Globus pallidus (tissue), 1 donor: ENCODE results near the gene EFHD1.

ENCODE experiments used
- DNase-seq: peaks from one replicate; pipeline ENCODE4 v3.0.0-alpha.2; 2015; ENCODE audit warnings: low spot score

Gene EFHD1

GRCh38 chr2:232633413-232634205 is at the start of gene EFHD1:
EFHD1 (plus strand) TSS chr2:232633604; CDS start chr2:232633705, 101 bp downstream.
- peak; percentile 89 for DNase-seq

- DNase-seq: no peak
Observed at GRCh38 chr2:232584238-232584637, 49.2 kb upstream of the EFHD1 start.

- DNase-seq: no peak
Observed at GRCh38 chr2:232586943-232587505, 46.4 kb upstream of the EFHD1 start.

GRCh38 chr2:232587512-232587911 is 45.9 kb upstream of the EFHD1 start:
- DNase-seq: no peak

GRCh38 chr2:232588031-232588430 is 45.4 kb upstream of the EFHD1 start:
- no peak for DNase-seq

GRCh38 chr2:232588680-232589585 is 44.5 kb upstream of the EFHD1 start:
- DNase-seq: no peak

GRCh38 chr2:232592772-232593395 is 40.5 kb upstream of the EFHD1 start:
- no peak for DNase-seq

GRCh38 chr2:232593982-232594381 is 39.4 kb upstream of the EFHD1 start:
- no peak for DNase-seq

GRCh38 chr2:232597362-232598079 is 35.9 kb upstream of the EFHD1 start:
- no peak for DNase-seq

GRCh38 chr2:232598293-232598692 is 35.1 kb upstream of the EFHD1 start:
- no peak for DNase-seq

GRCh38 chr2:232600053-232600773 is 33.2 kb upstream of the EFHD1 start:
- DNase-seq: no peak

- no peak for DNase-seq
Observed at GRCh38 chr2:232603283-232603682, 30.1 kb upstream of the EFHD1 start.

GRCh38 chr2:232604535-232604934 is 28.9 kb upstream of the EFHD1 start:
- no peak for DNase-seq

- DNase-seq: no peak
Observed at GRCh38 chr2:232607011-232607410, 26.4 kb upstream of the EFHD1 start.

- DNase-seq: no peak
Observed at GRCh38 chr2:232609607-232610006, 23.8 kb upstream of the EFHD1 start.

- DNase-seq: no peak
Observed at GRCh38 chr2:232610081-232610480, 23.3 kb upstream of the EFHD1 start.

- no peak for DNase-seq
Observed at GRCh38 chr2:232611061-232611460, 22.3 kb upstream of the EFHD1 start.

- DNase-seq: no peak
Observed at GRCh38 chr2:232611559-232612218, 21.7 kb upstream of the EFHD1 start.

- no peak for DNase-seq
Observed at GRCh38 chr2:232613538-232614134, 19.8 kb upstream of the EFHD1 start.

GRCh38 chr2:232615339-232615738 is 18.1 kb upstream of the EFHD1 start:
- DNase-seq: no peak
